HCT116 (cell line): ENCODE data around the gene VWA3B. TPM values are rescaled to one million over a fixed set of nuclear protein-coding genes. Genes with fewer than 3 reads are reported as not detected.

ENCODE experiments used
- ATAC-seq: fragments of 200-7000 bp; cut with Tn5 transposase; 2 replicates; pipeline ENCODE4 v1.9.1; 2020; ENCODE audit warnings: mild to moderate bottlenecking, moderate library complexity
- BruUV-seq: library from RNA; stranded (reverse); fragments of 400-500 nt; replicated peaks from 2 replicates; lab custom pipeline; 2021; lab: Mats Ljungman, UMichigan
- CTCF ChIA-PET: fragments of 300-600 bp; sonication (Branson Sonifier 250); formaldehyde crosslinking; loops from one replicate; lab custom pipeline; 2021; ENCODE audit warnings: antibody characterized with exemption; lab: Charles Lee
- POLR2A ChIA-PET: fragments of 300-600, 350-600 bp; sonication (Branson Sonifier 250); formaldehyde crosslinking; loops from one replicate; lab custom pipeline; 2021; ENCODE audit warnings: antibody characterized with exemption; lab: Charles Lee
- RAD21 ChIA-PET, 2 experiments: fragments of 300-600 bp; sonication (Branson Sonifier 250); formaldehyde crosslinking; loops; one replicate each; lab custom pipeline; 2023; ENCODE audit warnings: low total read pairs in 2 of 2; ENCODE audit not compliant: uncharacterized antibody in 2 of 2, unreplicated experiment in 2 of 2, low non-redundant PET in 1 of 2; lab: Charles Lee
- DNase-seq: peaks from one replicate; pipeline ENCODE4 v3.0.0-alpha.2; 2010; ENCODE audit warnings: low read depth, low spot score
- H2AFZ ChIP-seq: fragments of 200-600 bp; shearing (Covaris generic), sonication (generic); 2 replicates; pipeline ENCODE4 v1.6.1; 2017; ENCODE audit warnings: low read depth, mixed run types, mixed read lengths, antibody characterized with exemption, low read length; ENCODE audit not compliant: poor library complexity, severe bottlenecking
- H3K27ac ChIP-seq: 2 replicates; pipeline ENCODE4 v1.5.1; 2012; ENCODE audit warnings: low read depth, low read length
- H3K27me3 ChIP-seq: fragments of 200-600 bp; sonication (generic); 2 replicates; pipeline ENCODE4 v1.6.1; 2016; ENCODE audit warnings: mixed run types, low read length, mixed read lengths; ENCODE audit not compliant: insufficient read depth
- H3K36me3 ChIP-seq, 2 experiments: fragments of 200-500 bp in 1 of 2; fragments of 200-600 bp in 1 of 2; sonication (Bioruptor generic) in 1 of 2; sonication (generic) in 1 of 2; 2 replicates each; pipeline versions ENCODE4 v1.5.1 to v1.6.1; 2014 to 2016; ENCODE audit warnings: low read length in 2 of 2, inconsistent platforms in 1 of 2, mixed read lengths in 1 of 2, mixed run types in 1 of 2; ENCODE audit not compliant: insufficient read depth in 2 of 2, control insufficient read depth in 1 of 2
- H3K4me1 ChIP-seq, 2 experiments: fragments of 200-600 bp in 1 of 2; sonication (generic) in 1 of 2; 2 replicates each; pipeline versions ENCODE4 v1.5.1 to v1.6.1; 2012 to 2017; ENCODE audit warnings: low read length in 2 of 2, inconsistent platforms in 1 of 2, mild to moderate bottlenecking in 1 of 2, mixed read lengths in 1 of 2, mixed run types in 1 of 2, moderate library complexity in 1 of 2; ENCODE audit not compliant: insufficient read depth in 2 of 2, control insufficient read depth in 1 of 2
- H3K4me2 ChIP-seq: fragments of 200-600 bp; sonication (generic); 2 replicates; pipeline ENCODE4 v1.6.1; 2017; ENCODE audit warnings: mixed run types, low read length, mixed read lengths
- H3K4me3 ChIP-seq, 2 experiments: fragments of 200-600 bp in 1 of 2; sonication (generic) in 1 of 2; replicated peaks in 1 of 2; 2 replicates each; pipeline ENCODE4 v1.5.1; 2011 to 2016; ENCODE audit warnings: low read length in 2 of 2, control low read depth in 1 of 2, low read depth in 1 of 2, mild to moderate bottlenecking in 1 of 2, mixed read lengths in 1 of 2, mixed run types in 1 of 2
- H3K79me2 ChIP-seq: fragments of 200-600 bp; sonication (generic); 2 replicates; pipeline ENCODE4 v1.6.1; 2017; ENCODE audit warnings: mild to moderate bottlenecking, mixed run types, low read length, moderate library complexity, mixed read lengths; ENCODE audit not compliant: insufficient read depth
- H3K9ac ChIP-seq: fragments of 200-600 bp; sonication (generic); 2 replicates; pipeline ENCODE4 v1.6.1; 2016; ENCODE audit warnings: low read length, mixed read lengths
- H3K9me2 ChIP-seq: fragments of 200-600 bp; sonication (generic), shearing (Covaris generic); 2 replicates; pipeline ENCODE4 v1.6.1; 2017; ENCODE audit warnings: mixed run types, mild to moderate bottlenecking, moderate library complexity; ENCODE audit not compliant: insufficient read depth
- H3K9me3 ChIP-seq, 2 experiments: fragments of 200-500 bp in 1 of 2; fragments of 200-600 bp in 1 of 2; sonication (Bioruptor generic) in 1 of 2; sonication (generic) in 1 of 2; 2 replicates each; pipeline ENCODE4 v1.6.1; 2014 to 2017; ENCODE audit warnings: low read length in 2 of 2, mixed read lengths in 2 of 2, inconsistent platforms in 1 of 2, low read depth in 1 of 2, mild to moderate bottlenecking in 1 of 2, mixed run types in 1 of 2, moderate library complexity in 1 of 2; ENCODE audit not compliant: control insufficient read depth in 1 of 2, insufficient read depth in 1 of 2
- H4K20me1 ChIP-seq: fragments of 200-600 bp; sonication (generic), shearing (Covaris generic); 2 replicates; pipeline ENCODE4 v1.6.1; 2017; ENCODE audit warnings: mixed run types, mild to moderate bottlenecking, moderate library complexity; ENCODE audit not compliant: insufficient read depth
- CBX3 ChIP-seq: IDR thresholded peaks from 2 replicates; pipeline ENCODE4 v1.6.1; 2012; ENCODE audit warnings: low read depth
- CEBPB ChIP-seq: IDR thresholded peaks from 2 replicates; pipeline ENCODE4 v1.6.1; 2012; ENCODE audit warnings: low read depth
- CTCF ChIP-seq, 3 experiments: fragments of 200-600 bp in 1 of 3; sonication (generic) in 1 of 3; IDR thresholded peaks in 2 of 3; conservative IDR thresholded peaks in 1 of 3; 2 replicates each; pipeline ENCODE4 v1.5.1; 2012 to 2017; ENCODE audit warnings: low read depth in 2 of 3, low read length in 2 of 3, antibody characterized with exemption in 1 of 3, borderline replicate concordance in 1 of 3, control low read depth in 1 of 3, mild to moderate bottlenecking in 1 of 3, mixed read lengths in 1 of 3, mixed run types in 1 of 3, moderate library complexity in 1 of 3; ENCODE audit not compliant: insufficient read depth in 1 of 3
- EGR1 ChIP-seq: IDR thresholded peaks from 2 replicates; pipeline ENCODE4 v1.6.1; 2012; ENCODE audit warnings: low read depth
- ELF1 ChIP-seq: IDR thresholded peaks from 2 replicates; pipeline ENCODE4 v1.6.1; 2012; ENCODE audit warnings: low read depth, borderline replicate concordance
- EZH2 ChIP-seq: fragments of 200-600 bp; sonication (generic); IDR thresholded peaks from 2 replicates; pipeline ENCODE4 v1.6.1; 2017; ENCODE audit warnings: antibody characterized with exemption, mixed run types
- POLR2A ChIP-seq: IDR thresholded peaks from 2 replicates; pipeline ENCODE4 v1.7.0; 2011; ENCODE audit warnings: borderline replicate concordance; ENCODE audit not compliant: insufficient read depth, insufficient read length; ENCODE audit errors: extremely low read depth
- RAD21 ChIP-seq: IDR thresholded peaks from 2 replicates; pipeline ENCODE4 v1.6.1; 2012; ENCODE audit warnings: low read depth, mild to moderate bottlenecking
- REST ChIP-seq: IDR thresholded peaks from 2 replicates; pipeline ENCODE4 v1.6.1; 2012; ENCODE audit warnings: low read depth
- SIN3A ChIP-seq: IDR thresholded peaks from 2 replicates; pipeline ENCODE4 v1.6.1; 2012; ENCODE audit warnings: low read depth
- SP1 ChIP-seq: IDR thresholded peaks from 2 replicates; pipeline ENCODE4 v1.6.1; 2012; ENCODE audit warnings: low read depth
- SRF ChIP-seq: IDR thresholded peaks from 2 replicates; pipeline ENCODE4 v1.6.1; 2012; ENCODE audit warnings: low read depth
- ZFX ChIP-seq: fragments of 450-650 bp; IDR thresholded peaks from 2 replicates; pipeline ENCODE4 v1.6.1; 2017
- ZNF274 ChIP-seq: fragments of 200-500 bp; sonication (Bioruptor generic); IDR thresholded peaks from 2 replicates; pipeline ENCODE4 v1.6.1; 2014; ENCODE audit warnings: mild to moderate bottlenecking, low read depth, low read length, inconsistent platforms
- intact Hi-C: fragments of 100-400 bp; cut with micrococcal nuclease; formaldehyde crosslinking; loops from 2 replicates; pipeline ENCODE4 v1.10.0; 2022
- total RNA-seq: library from RNA; stranded (reverse); gene quantifications from one replicate; pipeline ENCODE4 v1.2.1, GENCODE V29; 2021; ENCODE audit not compliant: unreplicated experiment
- TF ChIP-seq, protein P1 (sequence below): IDR thresholded peaks from 2 replicates; pipeline ENCODE4 v1.6.1; 2012

Gene VWA3B
- total RNA-seq, 1 experiment from 2014 or later = 0.47 TPM

DNA sequence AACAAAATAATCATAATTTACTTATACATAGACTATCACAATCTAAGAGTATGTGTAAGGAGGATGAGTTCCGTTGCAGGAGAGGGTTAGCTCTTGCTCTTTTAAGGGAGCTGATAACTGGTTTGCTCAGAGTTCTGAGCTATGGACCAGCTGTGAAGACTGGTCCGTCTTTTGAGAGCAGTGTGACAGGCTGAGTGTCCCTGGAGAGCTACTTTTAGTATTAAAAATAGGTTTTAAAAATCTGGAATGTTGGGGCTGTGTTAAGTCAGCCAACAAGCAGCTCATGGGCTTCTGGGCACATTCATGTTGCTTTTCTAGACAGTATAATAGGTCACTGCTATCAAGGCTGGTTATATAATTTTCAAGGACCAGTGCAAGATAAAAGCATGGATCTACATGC, 49.8 kb upstream of the VWA3B start:
- Histone ChIP-seq H4K20me1 (no peaks in the 10 kb centered on the region), H3K36me3 (no peaks in the 10 kb centered on the region), H3K4me1 (no peaks in the 10 kb centered on the region), H3K9me2 (no peaks in the 10 kb centered on the region), H2AFZ (no peak overlapping the region), H3K79me2 (no peaks in the 10 kb centered on the region), H3K27ac (no peak overlapping the region), H3K4me3 (no peak overlapping the region), H3K9me3 (no peaks in the 10 kb centered on the region), H3K9ac (no peak overlapping the region), H3K4me2 (no peak overlapping the region), H3K27me3 (no peaks in the 10 kb centered on the region)
- ChIA-PET RAD21 (no interaction called here), CTCF (no interaction called here), POLR2A (no interaction called here)
- DNase-seq (no peak), ATAC-seq (no peak)
- intact Hi-C loops = no loop called here
- no TSS peak for BruUV-seq
- TF ChIP-seq EZH2 = no peak
- TF ChIP-seq EGR1 = no peak
- no peak for TF ChIP-seq SP1
- no peak for TF ChIP-seq CBX3
- no peak for TF ChIP-seq SIN3A
- no peak for TF ChIP-seq ELF1
- TF ChIP-seq CEBPB = no peak
- TF ChIP-seq REST = no peak
- no peak for TF ChIP-seq CTCF (IDR thresholded peaks at IDR 0.05 in 2 of 3, conservative IDR thresholded peaks at IDR 0.05 in 1 of 3; ENCODE audit: borderline replicate concordance in 1 of 3, insufficient read depth in 1 of 3, low read depth in 2 of 3, low read length in 2 of 3)
- TF ChIP-seq POLR2A = no peak
- no peak for TF ChIP-seq RAD21
- TF ChIP-seq, protein P1, sequence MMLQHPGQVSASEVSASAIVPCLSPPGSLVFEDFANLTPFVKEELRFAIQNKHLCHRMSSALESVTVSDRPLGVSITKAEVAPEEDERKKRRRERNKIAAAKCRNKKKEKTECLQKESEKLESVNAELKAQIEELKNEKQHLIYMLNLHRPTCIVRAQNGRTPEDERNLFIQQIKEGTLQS = no peak
- no peak for TF ChIP-seq ZFX
- no peak for TF ChIP-seq ZNF274
- TF ChIP-seq SRF = no peak
